Muscle of arm (tissue), 12 donors: ENCODE results near the gene MTHFSD. TPM values are rescaled to one million over a fixed set of nuclear protein-coding genes. Genes with fewer than 3 reads are reported as not detected.

ENCODE experiments used
- DNase-seq: peaks from one replicate; pipeline ENCODE4 v3.0.0-alpha.2; 2013
- polyA plus RNA-seq, 12 donors: library from polyadenylated mRNA; unstranded; fragments of 120-200 nt; gene quantifications; one replicate each; pipeline ENCODE4 v1.2.1, GENCODE V29; 2013; ENCODE audit not compliant: insufficient read length in 12 of 12

MTHFSD gene
- polyA plus RNA-seq, 12 donors = 11.1 to 21.2 (median 13.1) TPM; not detected in 2

DNA sequence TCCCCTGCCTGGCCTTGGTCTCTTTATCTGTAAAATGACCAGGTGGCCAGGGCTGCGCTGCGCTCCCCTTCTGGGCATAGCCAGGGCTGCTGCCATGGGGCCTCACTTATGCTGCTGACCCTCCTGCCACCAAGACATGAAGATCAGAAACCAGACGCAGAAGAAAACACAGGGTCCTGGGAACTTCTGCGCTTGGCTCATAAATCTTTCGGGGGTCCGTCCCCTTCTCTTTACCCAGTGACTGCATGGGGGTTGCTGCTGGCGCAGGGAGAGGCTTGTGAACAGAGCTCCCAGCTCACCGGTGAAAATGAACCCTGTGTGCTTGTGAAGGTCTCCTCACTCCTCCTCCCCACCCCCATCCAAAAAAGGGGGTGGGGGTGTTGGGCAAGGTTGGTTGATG lies 17.6 kb upstream of the MTHFSD start:
- DNase-seq = no peak

DNA sequence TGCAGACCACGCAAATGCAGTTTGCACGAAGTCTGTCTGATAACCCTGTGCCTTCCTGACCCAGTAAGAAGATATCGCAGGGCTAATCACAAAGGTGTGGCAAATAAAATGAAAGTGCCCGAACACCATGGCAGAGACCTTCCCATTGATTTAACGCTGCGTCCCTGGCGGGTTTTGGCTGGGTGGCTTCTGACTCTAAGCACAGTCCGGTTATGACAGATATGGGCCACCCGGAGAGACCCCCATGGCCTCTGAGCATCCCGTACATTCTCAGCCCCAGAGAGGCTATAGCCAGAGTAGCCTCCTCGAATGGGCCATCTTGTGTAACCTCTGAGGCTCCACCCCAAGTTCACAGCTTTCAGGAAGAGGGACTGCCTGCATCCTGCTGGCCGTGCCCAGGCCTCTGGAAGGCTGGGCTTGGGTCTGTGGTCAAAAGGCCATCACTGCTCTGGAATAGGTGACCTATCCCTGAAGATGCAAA lies 17.0 kb upstream of the MTHFSD start:
- no peak for DNase-seq

DNA sequence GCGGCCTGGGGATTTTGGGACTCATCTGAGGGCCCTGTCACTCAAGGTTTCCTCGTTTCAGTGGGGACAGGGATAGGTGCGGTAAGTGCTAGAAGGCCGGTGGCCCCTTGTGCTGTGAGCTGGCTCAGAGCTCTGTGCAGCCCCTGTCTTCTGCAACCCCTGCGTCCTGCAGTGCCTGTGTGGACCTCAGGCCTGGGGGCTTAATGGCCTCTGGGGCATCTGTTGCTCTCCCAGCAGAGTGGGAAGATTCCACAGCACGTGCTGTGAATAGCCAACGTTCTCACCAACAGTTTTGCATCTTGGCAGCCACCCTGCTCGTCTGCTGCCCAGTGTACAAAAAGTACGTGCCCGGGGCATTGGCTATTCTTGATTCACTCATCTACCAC lies 16.5 kb upstream of the MTHFSD start:
- no peak for DNase-seq

DNA sequence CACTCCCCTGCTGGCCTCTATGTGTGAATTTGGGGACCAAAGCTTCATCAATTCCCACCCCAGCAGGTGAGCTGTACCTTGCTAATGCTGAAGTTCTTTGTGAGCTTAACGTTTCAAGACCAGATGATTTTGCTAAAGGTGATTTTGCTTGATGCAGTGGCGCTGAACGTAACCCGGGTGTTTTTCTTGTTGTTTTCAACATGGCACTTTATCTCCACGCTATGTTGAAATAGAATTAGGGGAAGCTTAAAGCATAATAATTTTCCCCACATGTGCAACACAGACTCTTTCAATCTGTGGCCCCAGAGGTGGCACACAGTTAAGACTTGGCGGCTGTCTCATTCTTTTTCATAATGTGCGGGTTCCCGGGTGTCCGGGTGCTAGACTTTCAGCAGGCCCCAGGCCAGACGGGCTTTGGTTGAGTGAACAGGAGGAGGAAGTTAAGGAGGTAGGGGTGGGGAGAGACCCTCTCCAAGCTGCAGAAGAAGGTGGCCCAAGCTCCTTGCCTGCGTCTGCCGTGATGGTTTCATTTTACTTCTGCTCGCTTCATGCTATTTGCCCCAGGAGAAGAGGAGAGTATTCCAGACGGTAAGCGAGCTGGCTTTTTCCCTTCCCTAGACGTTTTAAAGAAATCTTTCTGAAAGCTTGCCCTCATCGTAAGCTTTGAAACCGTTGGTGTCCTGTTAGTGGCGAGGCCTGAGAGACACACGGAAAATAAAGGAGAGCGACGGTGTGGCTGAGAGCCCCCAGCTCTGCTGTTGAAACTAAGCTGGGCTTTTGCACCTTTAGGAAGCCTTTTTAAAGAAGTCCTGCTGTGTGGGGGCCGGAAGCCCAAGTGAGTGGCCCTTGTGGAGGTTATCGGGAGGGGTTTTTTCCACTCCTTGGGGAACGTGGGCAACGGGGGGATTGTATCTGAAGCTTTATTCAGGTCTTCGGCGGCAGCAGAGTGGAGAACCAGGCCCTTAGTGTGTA lies 15.8 kb upstream of the MTHFSD start:
- DNase-seq = no peak

DNA sequence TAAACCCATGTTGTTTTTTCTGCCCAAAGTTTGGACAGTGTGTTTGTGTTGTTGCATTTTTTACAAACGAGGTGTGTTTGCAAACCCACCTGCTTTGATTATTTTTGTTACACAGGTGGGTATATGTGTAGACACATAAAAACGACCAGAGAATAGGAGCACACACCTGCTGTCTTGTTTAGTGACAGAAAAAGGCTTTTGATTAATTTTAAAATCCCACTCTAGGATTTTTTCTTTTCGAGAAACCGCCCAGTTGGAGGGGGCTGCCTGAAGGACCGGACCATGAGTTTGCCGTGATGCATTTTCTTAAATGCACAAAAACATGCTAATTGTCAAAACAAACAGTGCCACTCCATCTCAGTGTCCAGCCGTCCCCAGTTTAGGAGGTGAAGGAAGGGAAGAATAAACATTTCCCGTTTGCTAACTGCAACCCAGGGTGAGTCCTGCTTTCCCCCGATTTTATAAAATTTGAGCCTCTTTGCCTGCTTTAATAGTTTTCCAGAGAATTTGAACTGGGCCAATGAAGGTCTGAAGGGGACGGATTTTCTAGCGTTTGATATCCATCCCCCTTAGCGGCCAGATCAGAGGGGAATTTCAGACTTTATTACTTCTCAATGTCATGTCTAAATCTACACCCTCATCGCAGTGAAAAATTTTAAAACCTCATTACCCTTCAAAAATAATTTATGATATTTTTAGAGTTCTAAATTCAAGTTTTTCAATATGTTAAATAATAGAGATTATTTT lies 14.8 kb upstream of the MTHFSD start:
- DNase-seq = no peak

DNA sequence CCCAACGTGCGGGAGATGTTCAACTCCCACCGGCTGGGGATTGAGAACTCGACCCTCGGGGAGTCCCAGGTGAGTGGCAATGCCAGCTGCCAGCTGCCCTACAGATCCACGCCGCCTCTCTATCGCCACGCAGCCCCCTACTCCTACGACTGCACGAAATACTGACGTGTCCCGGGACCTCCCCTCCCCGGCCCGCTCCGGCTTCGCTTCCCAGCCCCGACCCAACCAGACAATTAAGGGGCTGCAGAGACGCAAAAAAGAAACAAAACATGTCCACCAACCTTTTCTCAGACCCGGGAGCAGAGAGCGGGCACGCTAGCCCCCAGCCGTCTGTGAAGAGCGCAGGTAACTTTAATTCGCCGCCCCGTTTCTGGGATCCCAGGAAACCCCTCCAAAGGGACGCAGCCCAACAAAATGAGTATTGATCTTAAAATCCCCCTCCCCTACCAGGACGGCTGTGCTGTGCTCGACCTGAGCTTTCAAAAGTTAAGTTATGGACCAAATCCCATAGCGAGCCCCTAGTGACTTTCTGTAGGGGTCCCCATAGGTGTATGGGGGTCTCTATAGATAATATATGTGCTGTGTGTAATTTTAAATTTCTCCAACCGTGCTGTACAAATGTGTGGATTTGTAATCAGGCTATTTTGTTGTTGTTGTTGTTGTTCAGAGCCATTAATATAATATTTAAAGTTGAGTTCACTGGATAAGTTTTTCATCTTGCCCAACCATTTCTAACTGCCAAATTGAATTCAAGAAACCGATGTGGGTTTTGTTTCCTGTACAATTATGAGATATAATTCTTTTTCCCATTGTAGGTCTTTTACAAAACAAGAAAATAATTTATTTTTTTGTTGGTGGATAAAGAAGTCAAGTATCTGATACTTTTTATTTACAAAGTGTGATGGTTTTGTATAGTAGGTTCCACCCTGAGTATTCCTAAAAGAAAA lies 13.9 kb upstream of the MTHFSD start:
- no peak for DNase-seq

DNA sequence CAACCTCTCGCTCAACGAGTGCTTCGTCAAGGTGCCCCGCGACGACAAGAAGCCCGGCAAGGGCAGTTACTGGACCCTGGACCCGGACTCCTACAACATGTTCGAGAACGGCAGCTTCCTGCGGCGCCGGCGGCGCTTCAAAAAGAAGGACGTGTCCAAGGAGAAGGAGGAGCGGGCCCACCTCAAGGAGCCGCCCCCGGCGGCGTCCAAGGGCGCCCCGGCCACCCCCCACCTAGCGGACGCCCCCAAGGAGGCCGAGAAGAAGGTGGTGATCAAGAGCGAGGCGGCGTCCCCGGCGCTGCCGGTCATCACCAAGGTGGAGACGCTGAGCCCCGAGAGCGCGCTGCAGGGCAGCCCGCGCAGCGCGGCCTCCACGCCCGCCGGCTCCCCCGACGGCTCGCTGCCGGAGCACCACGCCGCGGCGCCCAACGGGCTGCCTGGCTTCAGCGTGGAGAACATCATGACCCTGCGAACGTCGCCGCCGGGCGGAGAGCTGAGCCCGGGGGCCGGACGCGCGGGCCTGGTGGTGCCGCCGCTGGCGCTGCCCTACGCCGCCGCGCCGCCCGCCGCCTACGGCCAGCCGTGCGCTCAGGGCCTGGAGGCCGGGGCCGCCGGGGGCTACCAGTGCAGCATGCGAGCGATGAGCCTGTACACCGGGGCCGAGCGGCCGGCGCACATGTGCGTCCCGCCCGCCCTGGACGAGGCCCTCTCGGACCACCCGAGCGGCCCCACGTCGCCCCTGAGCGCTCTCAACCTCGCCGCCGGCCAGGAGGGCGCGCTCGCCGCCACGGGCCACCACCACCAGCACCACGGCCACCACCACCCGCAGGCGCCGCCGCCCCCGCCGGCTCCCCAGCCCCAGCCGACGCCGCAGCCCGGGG lies 12.9 kb upstream of the MTHFSD start:
- DNase-seq = no peak

DNA sequence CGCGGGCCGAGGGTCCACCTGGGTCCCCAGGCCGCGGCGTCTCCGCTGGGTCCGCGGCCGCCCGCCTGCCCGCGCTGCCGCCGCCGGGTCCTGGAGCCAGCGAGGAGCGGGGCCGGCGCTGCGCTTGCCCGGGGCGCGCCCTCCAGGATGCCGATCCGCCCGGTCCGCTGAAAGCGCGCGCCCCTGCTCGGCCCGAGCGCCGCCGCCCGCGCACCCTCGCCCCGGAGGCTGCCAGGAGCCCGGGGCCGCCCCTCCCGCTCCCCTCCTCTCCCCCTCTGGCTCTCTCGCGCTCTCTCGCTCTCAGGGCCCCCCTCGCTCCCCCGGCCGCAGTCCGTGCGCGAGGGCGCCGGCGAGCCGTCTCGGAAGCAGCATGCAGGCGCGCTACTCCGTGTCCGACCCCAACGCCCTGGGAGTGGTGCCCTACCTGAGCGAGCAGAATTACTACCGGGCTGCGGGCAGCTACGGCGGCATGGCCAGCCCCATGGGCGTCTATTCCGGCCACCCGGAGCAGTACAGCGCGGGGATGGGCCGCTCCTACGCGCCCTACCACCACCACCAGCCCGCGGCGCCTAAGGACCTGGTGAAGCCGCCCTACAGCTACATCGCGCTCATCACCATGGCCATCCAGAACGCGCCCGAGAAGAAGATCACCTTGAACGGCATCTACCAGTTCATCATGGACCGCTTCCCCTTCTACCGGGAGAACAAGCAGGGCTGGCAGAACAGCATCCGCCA lies 12.1 kb upstream of the MTHFSD start:
- DNase-seq = no peak

DNA sequence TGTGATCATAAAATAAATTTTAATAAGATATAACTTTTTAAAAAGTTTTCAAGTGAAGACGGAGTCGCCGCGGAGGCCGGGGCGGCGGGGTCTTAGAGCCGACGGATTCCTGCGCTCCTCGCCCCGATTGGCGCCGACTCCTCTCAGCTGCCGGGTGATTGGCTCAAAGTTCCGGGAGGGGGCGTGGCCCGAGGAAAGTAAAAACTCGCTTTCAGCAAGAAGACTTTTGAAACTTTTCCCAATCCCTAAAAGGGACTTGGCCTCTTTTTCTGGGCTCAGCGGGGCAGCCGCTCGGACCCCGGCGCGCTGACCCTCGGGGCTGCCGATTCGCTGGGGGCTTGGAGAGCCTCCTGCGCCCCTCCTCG lies 11.5 kb upstream of the MTHFSD start, which contains the start of gene FOXC2:
Gene FOXC2 (plus strand): TSS at position 229 of the 365 bp plus-strand sequence. CDS start 507 bp downstream, outside the sequence.
- DNase-seq = peak; percentile 87

DNA sequence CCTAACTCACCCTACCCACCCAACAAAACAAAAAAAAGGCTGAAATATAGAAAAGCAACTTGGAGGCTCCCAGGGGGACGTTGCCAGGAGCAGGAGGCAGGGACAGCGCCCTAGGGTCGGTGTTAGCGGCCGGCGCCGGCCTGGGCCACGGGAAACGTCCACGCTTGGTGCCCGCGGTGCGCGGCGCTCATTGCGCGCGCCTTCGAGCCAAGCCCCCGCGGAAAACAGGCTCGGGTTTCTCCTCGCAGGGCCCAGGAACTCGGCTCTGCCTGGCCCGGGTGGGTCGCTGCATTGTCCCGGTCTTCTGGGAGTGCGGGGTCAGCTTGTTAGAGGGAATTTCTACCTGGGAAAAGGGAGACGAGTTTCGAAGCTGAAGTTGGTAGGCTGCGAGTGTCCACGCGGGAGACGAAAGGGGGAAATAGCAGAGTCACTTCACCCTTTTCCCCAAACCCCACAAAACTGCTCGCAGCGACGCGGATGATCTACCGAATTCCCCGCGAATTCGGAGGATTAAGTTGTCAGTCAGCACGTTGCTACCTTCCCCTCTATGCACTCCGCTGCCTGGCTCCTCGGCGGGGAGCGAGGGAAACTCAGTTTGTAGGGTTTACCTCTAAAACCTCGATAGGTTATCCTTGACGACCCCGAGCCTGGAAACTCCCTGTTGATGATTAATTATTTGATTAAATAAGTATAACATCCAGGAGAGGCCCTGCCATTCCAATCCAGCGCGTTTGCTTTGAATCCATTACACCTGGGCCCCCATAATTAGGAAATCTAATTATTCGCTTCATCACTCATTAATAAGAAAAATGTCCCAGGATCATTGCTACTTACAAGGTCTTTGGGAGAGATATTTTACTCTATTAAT lies 10.8 kb upstream of the MTHFSD start:
- DNase-seq = no peak

DNA sequence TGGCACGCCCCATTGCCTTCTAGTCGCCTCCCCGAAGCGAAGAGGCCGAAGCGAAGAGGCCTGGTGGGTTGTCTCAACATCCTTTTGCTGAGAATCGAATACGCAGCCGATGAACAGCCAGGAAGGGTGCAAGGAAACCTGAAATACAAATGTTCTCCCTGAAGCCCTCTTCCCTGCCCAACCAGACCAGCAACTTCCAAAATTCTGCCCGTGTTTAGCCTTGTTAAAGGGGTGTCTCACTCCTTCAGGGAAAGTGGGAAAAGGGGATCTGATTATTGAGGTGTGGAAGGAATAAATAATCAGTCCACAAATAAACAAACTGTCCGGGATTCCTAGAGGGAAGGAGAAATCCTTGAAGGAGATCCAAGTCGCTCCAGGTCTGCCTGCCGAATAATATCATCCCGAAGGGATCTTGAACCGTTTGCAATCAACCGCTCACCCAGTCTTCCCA lies 10.2 kb upstream of the MTHFSD start:
- DNase-seq = no peak

DNA sequence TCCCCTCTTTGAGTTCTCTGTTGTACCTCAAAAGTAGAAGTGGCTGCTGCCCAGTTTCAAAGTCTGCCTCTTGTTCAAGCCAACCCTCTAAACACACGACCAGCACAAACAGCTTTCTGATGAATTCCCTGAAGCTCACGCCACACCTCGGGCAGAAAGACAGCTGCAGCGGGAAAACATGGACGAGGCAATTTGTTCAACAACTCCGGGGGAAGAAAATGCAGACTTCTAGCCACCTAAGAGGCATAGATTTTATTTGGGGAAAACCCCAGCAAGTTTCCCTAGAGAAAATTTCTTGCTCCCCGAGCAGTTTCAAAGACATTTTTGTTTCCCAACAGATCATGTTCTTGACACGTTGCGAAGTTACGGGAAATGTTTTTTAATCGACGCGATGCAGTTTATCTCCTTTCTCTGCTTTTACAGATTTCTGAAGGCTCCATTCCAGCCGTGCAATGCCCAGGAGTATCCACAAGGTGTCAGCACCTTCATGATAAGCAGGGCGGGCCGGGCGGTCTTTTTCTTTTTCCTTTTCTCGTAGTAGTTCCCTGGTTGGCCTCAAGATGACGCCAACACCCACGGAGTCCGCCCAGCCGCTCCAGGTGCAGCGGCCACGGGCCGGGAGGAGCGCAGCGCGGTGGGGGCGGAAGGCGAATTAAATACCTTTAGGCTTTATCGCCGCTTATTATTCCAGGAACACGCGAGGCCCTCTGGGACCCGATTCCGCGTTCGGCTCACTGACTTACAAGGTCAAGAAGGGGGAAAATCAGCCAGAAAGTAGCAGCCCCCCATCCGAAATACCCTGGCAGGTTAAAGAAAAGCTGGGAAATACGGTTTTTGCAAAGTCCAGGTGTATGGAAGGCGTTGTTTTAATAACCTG lies 8.7 kb upstream of the MTHFSD start:
- DNase-seq = peak; percentile 92

DNA sequence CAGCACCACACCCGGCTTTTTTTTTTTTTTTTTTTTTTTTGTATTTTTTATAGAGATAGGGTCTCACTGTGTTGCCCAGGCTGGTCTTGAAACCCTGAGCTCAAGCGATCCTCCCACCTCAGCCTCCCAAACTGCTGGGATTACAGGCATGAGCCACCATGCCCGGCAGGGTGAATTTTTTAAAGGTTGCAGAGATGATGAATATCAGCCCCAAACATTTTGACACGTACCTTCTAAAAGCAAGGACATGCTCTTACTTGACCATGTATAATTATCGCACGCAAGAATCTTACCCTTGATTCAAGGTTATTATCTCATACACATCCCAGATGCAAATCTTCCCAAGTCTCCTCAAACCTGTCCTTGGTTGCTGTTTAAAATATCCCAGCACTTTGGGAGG lies 7.3 kb upstream of the MTHFSD start:
- no peak for DNase-seq

DNA sequence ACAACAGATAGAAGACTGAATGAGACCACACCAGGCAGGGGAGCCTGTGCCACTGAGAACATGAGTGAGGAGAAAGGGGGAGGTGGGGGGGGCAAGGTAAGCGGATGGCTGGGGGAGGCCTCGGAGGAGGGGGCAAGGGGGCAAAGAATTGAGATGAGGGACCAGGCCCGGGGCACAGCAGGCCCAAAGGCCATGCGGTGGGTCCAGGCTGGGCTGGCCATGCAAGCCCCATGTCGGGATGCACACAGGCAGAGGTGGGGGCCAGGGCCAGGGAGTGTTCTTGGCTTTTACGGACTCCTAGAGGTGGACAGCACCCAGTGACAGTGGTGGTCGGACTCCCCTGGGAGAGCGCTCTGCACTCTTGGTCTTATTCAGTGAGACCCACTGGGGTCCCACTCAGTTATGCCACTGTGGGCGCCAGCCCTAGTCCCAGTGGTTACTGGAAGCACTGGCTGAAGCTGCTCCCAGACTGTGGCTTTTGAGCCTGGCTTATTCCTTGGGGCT lies 4.8 kb upstream of the MTHFSD start:
- no peak for DNase-seq

DNA sequence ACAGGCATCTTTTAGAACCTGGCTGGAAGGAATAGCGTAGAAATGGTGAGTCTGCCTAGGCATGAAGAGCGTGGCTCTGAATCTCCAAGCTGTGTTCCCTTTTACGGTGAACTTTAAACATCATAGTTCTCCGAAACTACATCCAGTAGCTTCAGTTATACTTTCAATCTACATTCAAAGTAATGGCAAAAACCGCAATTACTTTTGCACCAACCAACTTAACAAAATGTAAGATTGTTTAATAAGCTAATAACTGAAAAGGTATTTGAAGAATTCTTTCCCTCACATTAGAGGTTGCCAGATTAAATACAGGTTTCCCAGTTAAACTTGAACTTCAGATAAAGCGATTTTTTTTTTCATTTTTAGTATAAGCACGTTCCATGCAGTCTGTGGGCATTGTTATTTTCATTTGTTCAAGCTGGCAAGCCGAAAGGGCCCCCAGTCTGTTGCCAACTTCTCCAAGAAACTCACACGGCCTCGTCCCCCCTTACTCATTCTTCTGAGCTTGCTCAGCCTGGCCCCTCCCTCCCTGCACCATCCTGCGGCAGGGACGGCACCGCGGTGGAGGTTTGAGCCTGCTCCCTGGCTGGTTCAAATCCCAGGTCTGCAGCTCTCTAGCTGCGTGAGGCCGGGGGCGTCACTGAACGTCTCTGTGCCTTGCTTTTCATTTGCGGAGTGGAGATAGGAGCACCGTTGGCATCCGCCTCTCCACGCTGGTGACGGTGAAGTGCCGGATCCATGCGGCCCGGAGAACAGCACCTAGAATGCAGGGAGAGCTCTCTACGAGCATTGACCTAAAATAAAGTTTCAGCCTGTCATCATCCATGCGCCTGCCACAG lies 3.5 kb upstream of the MTHFSD start:
- DNase-seq = no peak

DNA sequence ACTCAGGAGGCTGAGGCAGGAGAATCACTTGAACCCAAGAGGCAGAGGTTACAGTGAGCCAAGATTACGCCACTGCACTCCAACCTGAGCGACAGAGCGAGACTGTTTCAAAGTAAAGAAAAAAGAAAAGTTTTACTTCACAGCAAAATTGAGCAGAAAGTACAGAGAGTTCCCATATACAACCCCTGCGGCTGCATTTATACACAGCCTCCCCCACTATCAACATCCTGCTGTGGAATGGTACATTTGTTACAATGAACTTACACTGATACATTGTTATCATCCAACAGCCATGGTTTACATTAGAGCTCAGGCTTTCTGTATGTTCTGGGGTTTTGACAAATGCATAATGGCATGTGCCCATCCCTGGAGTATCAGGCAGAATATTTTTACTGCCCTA lies 2.6 kb upstream of the MTHFSD start:
- DNase-seq = no peak

DNA sequence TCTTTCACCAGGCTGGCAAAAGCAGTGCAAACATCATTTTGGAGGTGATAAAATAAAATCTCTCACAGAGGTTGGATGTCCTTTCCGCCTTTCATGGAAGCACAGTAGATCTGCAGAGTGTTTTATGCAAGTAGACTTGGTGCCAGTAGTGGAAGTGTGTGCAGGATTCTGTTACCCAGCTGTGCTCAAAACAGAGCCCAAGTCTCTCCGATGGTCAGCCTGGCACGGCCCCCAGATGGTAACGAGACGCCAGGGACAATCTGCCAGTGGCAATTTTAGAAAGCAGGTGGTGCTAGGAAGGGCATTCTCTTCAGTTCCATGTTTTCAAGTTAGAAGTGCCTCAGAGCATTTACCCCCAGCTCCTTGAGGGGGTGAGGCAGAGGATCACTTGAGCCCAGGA lies 1.5 kb upstream of the MTHFSD start:
- DNase-seq = no peak
